Loucy (cell line): Measurements from ENCODE around the gene TSEN54.

Source experiments
- H2AFZ ChIP-seq: fragments of 200-600 bp; sonication (generic); 2 replicates; pipeline ENCODE4 v1.6.0; 2016; ENCODE audit warnings: antibody characterized with exemption, mild to moderate bottlenecking, low read length, moderate library complexity
- H3F3A ChIP-seq: fragments of 200-600 bp; 2 replicates; pipeline ENCODE4 v1.6.0; 2016; ENCODE audit warnings: antibody characterized with exemption, low read depth, mild to moderate bottlenecking
- H3K27me3 ChIP-seq: fragments of 200-600 bp; sonication (generic); 2 replicates; pipeline ENCODE4 v1.6.1; 2014; ENCODE audit warnings: low read length, mild to moderate bottlenecking; ENCODE audit not compliant: insufficient read depth, poor library complexity, severe bottlenecking
- H3K36me3 ChIP-seq: fragments of 200-600 bp; sonication (generic); 2 replicates; pipeline ENCODE4 v1.6.1; 2016; ENCODE audit warnings: low read length; ENCODE audit not compliant: insufficient read depth
- H3K4me1 ChIP-seq: fragments of 200-600 bp; sonication (generic); 2 replicates; pipeline ENCODE4 v1.5.1; 2014; ENCODE audit warnings: low read length, mild to moderate bottlenecking; ENCODE audit not compliant: insufficient read depth, poor library complexity, severe bottlenecking
- H3K4me2 ChIP-seq: fragments of 200-600 bp; sonication (generic); 2 replicates; pipeline ENCODE4 v1.6.0; 2014; ENCODE audit warnings: antibody characterized with exemption, low read length, low read depth, mild to moderate bottlenecking; ENCODE audit not compliant: poor library complexity, severe bottlenecking
- H3K4me3 ChIP-seq: fragments of 200-600 bp; sonication (generic); 2 replicates; pipeline ENCODE4 v1.5.1; 2014; ENCODE audit warnings: low read length, mild to moderate bottlenecking, mixed read lengths; ENCODE audit not compliant: poor library complexity, severe bottlenecking
- H3K79me2 ChIP-seq: fragments of 200-600 bp; sonication (generic); 2 replicates; pipeline ENCODE4 v1.6.1; 2014; ENCODE audit warnings: low read length; ENCODE audit not compliant: insufficient read depth
- H3K9ac ChIP-seq: fragments of 200-600 bp; sonication (generic); 2 replicates; pipeline ENCODE4 v1.6.0; 2014; ENCODE audit warnings: mild to moderate bottlenecking, low read depth, low read length, moderate library complexity; ENCODE audit not compliant: poor library complexity, severe bottlenecking
- H3K9me2 ChIP-seq: fragments of 200-600 bp; sonication (generic); replicated peaks from 2 replicates; pipeline ENCODE4 v1.6.1; 2016; ENCODE audit warnings: low read depth, low read length, mixed read lengths
- H3K9me3 ChIP-seq: fragments of 200-600 bp; sonication (generic); 2 replicates; pipeline ENCODE4 v1.6.1; 2014; ENCODE audit warnings: mild to moderate bottlenecking, antibody characterized with exemption, low read length, low read depth; ENCODE audit not compliant: insufficient read depth
- H4K20me1 ChIP-seq: fragments of 200-600 bp; sonication (generic); 2 replicates; pipeline ENCODE4 v1.6.0; 2014; ENCODE audit warnings: antibody characterized with exemption, low read length, mild to moderate bottlenecking; ENCODE audit not compliant: insufficient read depth, poor library complexity, severe bottlenecking
- EZH2phosphoT487 ChIP-seq: fragments of 200-600 bp; IDR thresholded peaks from 2 replicates; pipeline ENCODE4 v1.6.1; 2018; ENCODE audit warnings: antibody characterized with exemption, mild to moderate bottlenecking, moderate library complexity, borderline replicate concordance
- TF ChIP-seq, protein P1 (sequence below): fragments of 200-600 bp; sonication (generic); conservative IDR thresholded peaks from 2 replicates; pipeline ENCODE4 v1.5.1; 2014; ENCODE audit warnings: mild to moderate bottlenecking, antibody characterized with exemption, low read length

TSEN54 gene

DNA sequence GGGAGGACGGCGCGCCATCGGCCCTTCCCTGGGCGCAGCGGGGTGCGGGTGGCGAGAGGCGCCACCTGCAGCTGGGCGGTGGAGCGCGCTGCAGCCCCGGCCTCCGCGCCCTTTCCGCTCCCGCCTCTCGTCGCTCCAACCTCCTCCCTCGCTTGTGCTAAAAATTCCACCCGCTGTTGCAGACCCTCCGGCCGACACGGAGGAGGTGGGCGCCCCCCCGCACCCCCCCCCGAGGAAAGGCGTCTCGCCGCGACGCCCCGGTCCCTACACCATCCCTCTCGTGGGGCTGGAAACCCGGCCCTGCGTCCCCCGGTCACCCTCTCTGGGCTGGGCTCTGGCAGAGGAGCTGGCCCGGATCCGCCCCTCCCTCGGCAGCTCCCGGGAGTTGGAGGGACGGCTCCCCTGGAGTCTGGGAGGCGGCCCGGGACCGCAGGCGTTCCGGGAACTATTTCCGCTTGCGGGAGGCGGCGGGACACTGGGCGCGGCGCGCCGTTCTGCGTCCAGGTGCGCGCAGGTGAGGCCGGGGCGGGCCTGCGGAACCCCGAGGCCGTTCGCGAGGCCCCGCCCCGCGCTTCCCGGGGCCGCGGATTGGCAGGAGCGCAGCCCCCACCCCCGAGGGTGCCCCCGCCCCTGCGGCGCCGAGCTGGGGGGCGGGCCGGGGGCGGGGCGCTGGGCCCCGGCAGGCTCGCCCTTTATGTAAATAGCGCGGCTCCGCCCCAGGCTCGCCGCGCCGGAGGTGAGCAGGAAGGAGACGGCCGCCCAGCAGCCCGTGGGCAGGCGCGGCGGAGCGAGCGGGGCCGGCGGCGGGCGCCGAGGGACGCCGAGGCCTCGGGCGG, 8.9 kb downstream of the TSEN54 start, which contains the start of gene LLGL2:
Gene LLGL2, plus strand, starts transcription at position 728 of the 836 bp plus-strand sequence. CDS start 17,730 bp downstream, outside the sequence.
- 0 out of 2 replicates have a peak, but pooled peaks cover 3% of the 10 kb centered on the region for H3F3A ChIP-seq
- no peak within 1 kb of the TSS for H3K9ac ChIP-seq
- H4K20me1 ChIP-seq, result no peaks in the 10 kb centered on the region
- H3K36me3 ChIP-seq, result no peaks in the 10 kb centered on the region
- H3K4me2 ChIP-seq, result peak within 1 kb of the TSS; percentile 53
- H3K9me2 ChIP-seq, result no peaks in the 10 kb centered on the region
- no peaks in the 10 kb centered on the region for H3K9me3 ChIP-seq
- no peaks in the 10 kb centered on the region for H3K27me3 ChIP-seq
- H3K4me3 ChIP-seq, result peak within 1 kb of the TSS; percentile 60
- no peaks in the 10 kb centered on the region for H3K79me2 ChIP-seq
- no peak within 1 kb of the TSS for H2AFZ ChIP-seq
- no peak for TF ChIP-seq EZH2phosphoT487
- TF ChIP-seq, protein P1, sequence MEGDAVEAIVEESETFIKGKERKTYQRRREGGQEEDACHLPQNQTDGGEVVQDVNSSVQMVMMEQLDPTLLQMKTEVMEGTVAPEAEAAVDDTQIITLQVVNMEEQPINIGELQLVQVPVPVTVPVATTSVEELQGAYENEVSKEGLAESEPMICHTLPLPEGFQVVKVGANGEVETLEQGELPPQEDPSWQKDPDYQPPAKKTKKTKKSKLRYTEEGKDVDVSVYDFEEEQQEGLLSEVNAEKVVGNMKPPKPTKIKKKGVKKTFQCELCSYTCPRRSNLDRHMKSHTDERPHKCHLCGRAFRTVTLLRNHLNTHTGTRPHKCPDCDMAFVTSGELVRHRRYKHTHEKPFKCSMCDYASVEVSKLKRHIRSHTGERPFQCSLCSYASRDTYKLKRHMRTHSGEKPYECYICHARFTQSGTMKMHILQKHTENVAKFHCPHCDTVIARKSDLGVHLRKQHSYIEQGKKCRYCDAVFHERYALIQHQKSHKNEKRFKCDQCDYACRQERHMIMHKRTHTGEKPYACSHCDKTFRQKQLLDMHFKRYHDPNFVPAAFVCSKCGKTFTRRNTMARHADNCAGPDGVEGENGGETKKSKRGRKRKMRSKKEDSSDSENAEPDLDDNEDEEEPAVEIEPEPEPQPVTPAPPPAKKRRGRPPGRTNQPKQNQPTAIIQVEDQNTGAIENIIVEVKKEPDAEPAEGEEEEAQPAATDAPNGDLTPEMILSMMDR, result no peak
- H3K4me1 ChIP-seq, result no peaks in the 10 kb centered on the region

DNA sequence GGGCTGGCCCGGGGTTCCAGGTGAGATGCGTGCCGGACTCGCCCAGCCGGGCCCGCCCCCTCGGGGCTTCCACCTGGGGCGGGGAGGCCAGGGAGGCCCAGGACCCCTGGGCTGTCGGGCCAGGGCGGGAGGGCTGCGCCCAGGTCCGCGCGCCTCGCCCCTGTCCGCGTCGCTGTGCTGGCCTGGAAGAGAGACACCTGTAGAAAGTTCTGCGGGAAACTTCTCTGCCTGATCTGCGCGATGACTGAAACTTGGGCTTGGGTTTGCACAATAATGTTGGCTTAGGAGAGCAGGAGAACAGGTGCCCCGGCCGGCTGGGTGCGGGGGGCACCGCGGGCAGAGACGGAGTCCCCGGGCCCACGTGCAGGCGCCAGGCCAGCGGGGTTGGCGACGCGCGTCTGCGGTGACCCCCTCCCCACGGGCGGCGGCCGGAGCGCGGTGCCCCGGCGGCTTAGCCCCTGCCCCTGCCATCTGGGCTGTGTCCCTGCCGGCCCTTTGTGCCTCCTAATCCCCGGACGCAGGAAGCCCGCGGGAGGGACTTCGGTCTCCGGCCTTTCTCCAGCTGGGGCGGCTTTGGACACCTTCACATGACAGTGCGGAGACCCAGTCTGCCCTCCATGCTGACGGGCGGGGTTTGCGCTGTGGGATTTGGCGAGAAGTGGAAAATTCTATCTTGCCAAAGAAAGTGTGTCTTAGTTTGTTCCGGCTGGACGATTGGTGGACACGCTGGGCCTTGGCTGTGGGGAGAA, 9.7 kb downstream of the TSEN54 start:
- Histone ChIP-seq H3K79me2 (no peaks in the 10 kb centered on the region), H3F3A (0 out of 2 replicates have a peak, but pooled peaks cover 3% of the 10 kb centered on the region), H3K9me3 (no peaks in the 10 kb centered on the region), H4K20me1 (no peaks in the 10 kb centered on the region), H3K4me3 (peak overlapping the region; percentile 60), H3K4me1 (no peaks in the 10 kb centered on the region), H3K9me2 (no peaks in the 10 kb centered on the region), H2AFZ (no peak overlapping the region), H3K9ac (no peak overlapping the region), H3K27me3 (no peaks in the 10 kb centered on the region), H3K36me3 (no peaks in the 10 kb centered on the region), H3K4me2 (peak overlapping the region; percentile 53)
- TF ChIP-seq, protein P1, result no peak
- TF ChIP-seq EZH2phosphoT487, result no peak

DNA sequence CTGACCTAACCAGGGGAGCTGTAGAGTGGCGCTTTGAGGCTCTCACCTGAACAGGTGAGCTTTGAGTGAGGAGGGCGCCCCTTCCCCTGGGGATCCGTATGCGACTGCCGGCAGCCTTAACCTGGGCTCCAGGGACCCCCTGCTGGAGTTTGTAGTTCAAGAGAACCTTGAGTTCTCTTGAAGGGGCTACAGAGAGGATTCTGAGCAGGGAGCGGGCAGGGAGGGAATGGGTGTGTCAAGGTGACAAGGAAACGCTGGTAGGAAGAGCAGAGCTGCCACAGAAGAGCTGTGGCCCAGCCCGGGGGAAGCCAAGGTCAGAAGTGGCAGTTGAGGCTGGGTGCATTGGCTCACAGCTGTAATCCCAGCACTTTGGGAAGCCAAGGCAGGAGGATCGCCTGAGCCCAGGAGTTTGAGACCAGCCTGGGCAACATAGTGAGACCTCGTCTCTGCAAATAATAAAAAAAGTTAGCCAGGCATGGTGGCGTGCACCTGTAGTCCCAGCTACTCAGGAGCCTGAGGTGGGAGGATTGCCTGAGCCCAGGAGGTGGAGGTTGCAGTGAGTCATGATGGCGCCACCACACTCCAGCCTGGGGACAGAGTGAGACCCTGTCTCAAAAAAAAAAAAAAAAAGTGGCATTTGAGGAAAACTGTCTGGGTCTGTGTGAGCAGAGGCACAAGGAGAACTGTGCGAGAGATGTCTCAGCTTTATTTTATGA, 10.4 kb downstream of the TSEN54 start:
- no peaks in the 10 kb centered on the region for H3K9me2 ChIP-seq
- H3K4me1 ChIP-seq, result no peaks in the 10 kb centered on the region
- TF ChIP-seq EZH2phosphoT487, result no peak
- no peaks in the 10 kb centered on the region for H3K36me3 ChIP-seq
- 0 out of 2 replicates have a peak, but pooled peaks cover 3% of the 10 kb centered on the region for H3F3A ChIP-seq
- H3K27me3 ChIP-seq, result no peaks in the 10 kb centered on the region
- H3K79me2 ChIP-seq, result no peaks in the 10 kb centered on the region
- H3K9me3 ChIP-seq, result no peaks in the 10 kb centered on the region
- no peak overlapping the region for H3K9ac ChIP-seq
- no peak overlapping the region for H3K4me2 ChIP-seq
- no peak overlapping the region for H3K4me3 ChIP-seq
- H2AFZ ChIP-seq, result no peak overlapping the region
- H4K20me1 ChIP-seq, result no peaks in the 10 kb centered on the region
